OCI-LY7 (cell line): Measurements from ENCODE around the gene SLMAP.

Experiments
- EZH2phosphoT487 ChIP-seq: fragments of 200-600 bp; sonication (generic); IDR thresholded peaks from 2 replicates; pipeline ENCODE4 v1.6.1; 2018; ENCODE audit warnings: low read depth, borderline replicate concordance, mild to moderate bottlenecking, mixed run types, antibody characterized with exemption, low read length, moderate library complexity, mixed read lengths
- TF ChIP-seq, protein P1 (sequence below): fragments of 200-600 bp; sonication (generic); conservative IDR thresholded peaks from 2 replicates; pipeline ENCODE4 v1.5.1; 2014; ENCODE audit warnings: mild to moderate bottlenecking, antibody characterized with exemption, low read length, moderate library complexity, mixed read lengths

DNA sequence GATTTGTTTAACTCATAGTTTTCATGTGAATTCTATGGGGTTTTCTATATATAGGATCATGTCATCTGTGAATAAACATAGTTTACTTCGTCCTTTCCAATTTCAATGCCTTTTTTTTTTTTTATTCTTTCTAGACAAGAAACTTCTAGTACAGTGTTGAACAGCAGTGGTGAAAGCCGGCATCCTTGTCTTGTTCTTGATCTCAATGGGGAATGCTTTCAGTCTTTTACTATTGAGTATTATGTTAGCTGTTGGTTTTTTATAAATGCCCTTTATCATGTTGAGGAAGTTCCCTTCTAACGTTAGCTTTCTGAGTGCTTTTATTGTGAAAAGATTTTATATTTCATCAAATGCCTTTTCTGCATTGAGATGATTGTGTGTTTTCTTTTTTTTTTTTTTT, 69.0 kb downstream of the SLMAP start:
- TF ChIP-seq, protein P1, sequence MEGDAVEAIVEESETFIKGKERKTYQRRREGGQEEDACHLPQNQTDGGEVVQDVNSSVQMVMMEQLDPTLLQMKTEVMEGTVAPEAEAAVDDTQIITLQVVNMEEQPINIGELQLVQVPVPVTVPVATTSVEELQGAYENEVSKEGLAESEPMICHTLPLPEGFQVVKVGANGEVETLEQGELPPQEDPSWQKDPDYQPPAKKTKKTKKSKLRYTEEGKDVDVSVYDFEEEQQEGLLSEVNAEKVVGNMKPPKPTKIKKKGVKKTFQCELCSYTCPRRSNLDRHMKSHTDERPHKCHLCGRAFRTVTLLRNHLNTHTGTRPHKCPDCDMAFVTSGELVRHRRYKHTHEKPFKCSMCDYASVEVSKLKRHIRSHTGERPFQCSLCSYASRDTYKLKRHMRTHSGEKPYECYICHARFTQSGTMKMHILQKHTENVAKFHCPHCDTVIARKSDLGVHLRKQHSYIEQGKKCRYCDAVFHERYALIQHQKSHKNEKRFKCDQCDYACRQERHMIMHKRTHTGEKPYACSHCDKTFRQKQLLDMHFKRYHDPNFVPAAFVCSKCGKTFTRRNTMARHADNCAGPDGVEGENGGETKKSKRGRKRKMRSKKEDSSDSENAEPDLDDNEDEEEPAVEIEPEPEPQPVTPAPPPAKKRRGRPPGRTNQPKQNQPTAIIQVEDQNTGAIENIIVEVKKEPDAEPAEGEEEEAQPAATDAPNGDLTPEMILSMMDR, result no peak
- TF ChIP-seq EZH2phosphoT487, result no peak
